HG02798 (cell line): ENCODE measurements around the gene ZBTB33.

ENCODE experiments used
- ATAC-seq: cut with Tn5 transposase; IDR thresholded peaks from one replicate; pipeline ENCODE4 v1.9.1; 2021; ENCODE audit warnings: mild to moderate bottlenecking; ENCODE audit not compliant: unreplicated experiment, poor library complexity

Gene ZBTB33

GRCh38 chrX:120302434-120302833 lies 51.8 kb downstream of the ZBTB33 start:
- ATAC-seq, result peak; percentile 91

- no peak for ATAC-seq
Observed at GRCh38 chrX:120304256-120304655, 53.6 kb downstream of the ZBTB33 start.

GRCh38 chrX:120305531-120306141 lies 55.0 kb downstream of the ZBTB33 start:
- ATAC-seq, result no peak

GRCh38 chrX:120306630-120307029 lies 56.0 kb downstream of the ZBTB33 start:
- no peak for ATAC-seq
